ENCODE results near the gene MBTD1. TPM values are rescaled to one million over a fixed set of nuclear protein-coding genes. Genes with fewer than 3 reads are reported as not detected.

Gene MBTD1
- total RNA-seq, 2 donors from 2014 or later = 10.4 to 14.6 TPM

DNA sequence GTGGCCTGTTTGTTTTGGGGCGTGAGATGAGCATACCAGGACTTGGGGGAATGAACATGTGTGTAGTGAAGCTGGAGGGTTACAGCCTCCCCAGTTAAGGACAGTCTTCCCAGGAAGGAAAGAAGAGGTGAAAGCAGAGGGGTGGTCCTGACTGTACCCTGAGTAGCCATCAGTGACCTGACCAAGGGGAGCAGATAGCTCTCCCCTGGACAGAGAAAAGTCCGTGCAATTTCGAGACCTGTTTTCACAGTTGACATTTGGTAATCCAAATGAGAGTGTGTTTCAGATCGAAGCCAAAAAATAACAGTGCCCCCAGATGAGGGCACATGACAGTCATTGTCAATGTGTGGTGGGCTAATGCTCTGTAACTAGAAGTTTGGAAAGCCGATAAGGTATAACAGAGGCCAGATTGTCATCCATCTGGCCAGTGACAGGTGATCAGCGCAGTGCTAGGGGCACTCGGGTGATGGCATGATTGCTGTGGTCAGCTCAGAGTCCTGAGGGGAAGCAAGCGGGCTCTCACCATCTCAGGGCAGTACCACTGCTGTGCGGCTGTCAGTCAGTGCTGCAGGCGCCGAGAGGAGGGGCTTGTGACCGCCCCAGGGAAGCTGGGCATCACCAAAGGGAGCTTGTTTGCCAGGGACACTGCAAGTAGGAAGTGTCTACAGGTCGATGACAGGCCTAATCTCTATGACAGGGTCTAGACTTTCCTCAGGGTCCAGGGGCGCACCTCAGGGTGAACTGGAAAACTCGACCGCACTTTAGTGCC, 94.8 kb downstream of the MBTD1 start:
- peaks cover 25% of the 10 kb centered on the region for H3K36me3 Mint-ChIP-seq
- no peak for ATAC-seq
- peak overlapping the region; percentile 99 for H3K4me3 Mint-ChIP-seq
- peaks cover 18 to 30% of the 10 kb centered on the region in 2 donors for H3K4me1 Mint-ChIP-seq (ENCODE audit: low read depth in 2 of 2)
- H3K27ac Mint-ChIP-seq = peak overlapping the region; percentile 93 to 94
- DNase-seq (ENCODE audit: low spot score) = no peak
- H3K9me3 Mint-ChIP-seq = no peaks in the 10 kb centered on the region
- H3K27me3 Mint-ChIP-seq = no peaks in the 10 kb centered on the region

DNA sequence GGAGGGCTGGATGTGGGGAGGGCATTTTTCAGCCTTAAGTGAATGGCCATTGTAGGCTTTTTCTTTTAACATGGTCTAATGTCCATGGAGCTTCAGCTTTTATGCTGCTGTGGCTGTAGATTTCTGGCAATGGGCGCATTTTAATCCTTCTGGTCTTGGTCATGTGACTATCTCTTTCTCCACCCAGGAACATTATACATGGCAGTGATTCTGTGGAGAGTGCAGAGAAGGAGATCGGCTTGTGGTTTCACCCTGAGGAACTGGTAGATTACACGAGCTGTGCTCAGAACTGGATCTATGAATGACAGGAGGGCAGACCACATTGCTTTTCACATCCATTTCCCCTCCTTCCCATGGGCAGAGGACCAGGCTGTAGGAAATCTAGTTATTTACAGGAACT, 98.3 kb downstream of the MBTD1 start:
- H3K4me3 Mint-ChIP-seq = no peak overlapping the region
- ATAC-seq (no peak), DNase-seq (ENCODE audit: low spot score) (no peak)
- H3K27ac Mint-ChIP-seq = no peak overlapping the region
- no peaks in the 10 kb centered on the region for H3K27me3 Mint-ChIP-seq
- peaks cover 20% of the 10 kb centered on the region for H3K36me3 Mint-ChIP-seq
- no peaks in the 10 kb centered on the region for H3K9me3 Mint-ChIP-seq
- peaks cover 8 to 14% of the 10 kb centered on the region in 2 donors for H3K4me1 Mint-ChIP-seq (ENCODE audit: low read depth in 2 of 2)

DNA sequence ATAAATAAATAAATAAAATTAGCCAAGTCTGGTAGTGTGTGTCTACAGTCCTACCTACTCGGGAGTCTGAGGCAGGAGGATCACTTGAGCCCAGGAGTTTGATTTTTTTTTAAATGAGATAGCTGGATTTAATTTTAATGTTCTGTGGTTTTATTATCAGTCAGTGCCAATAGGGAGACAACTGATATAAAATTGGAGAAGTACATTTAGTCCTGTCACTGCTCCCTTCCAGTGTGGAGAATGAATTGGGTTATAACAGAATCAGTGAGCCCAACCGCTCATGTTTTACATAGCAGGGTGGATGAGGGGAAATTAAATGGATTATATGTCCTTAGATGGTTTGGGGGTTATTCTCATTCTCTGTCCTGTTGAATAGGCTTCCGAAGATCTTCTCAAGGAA, 100.2 kb downstream of the MBTD1 start:
- ATAC-seq (no peak), DNase-seq (ENCODE audit: low spot score) (no peak)
- Mint-ChIP-seq H3K4me1 (ENCODE audit: low read depth in 2 of 2) (no peaks in the 10 kb centered on the region), H3K36me3 (peaks cover 24% of the 10 kb centered on the region), H3K4me3 (no peak overlapping the region), H3K27ac (no peak overlapping the region), H3K27me3 (no peaks in the 10 kb centered on the region), H3K9me3 (no peaks in the 10 kb centered on the region)

DNA sequence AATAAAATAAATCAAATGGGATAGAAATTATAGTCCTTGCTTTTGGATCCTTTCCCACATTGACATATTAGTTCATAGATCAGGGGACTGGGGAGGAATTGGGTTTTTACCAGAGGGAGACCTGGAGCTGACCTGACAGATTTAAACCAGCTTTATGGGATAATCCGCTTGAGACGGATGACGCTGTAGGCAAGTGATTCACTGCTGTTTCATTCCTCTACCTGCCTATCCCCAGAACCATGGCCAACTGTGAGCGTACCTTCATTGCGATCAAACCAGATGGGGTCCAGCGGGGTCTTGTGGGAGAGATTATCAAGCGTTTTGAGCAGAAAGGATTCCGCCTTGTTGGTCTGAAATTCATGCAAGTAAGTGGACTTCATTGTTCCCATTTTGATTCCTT, 104.4 kb downstream of the MBTD1 start:
- Mint-ChIP-seq H3K9me3 (no peaks in the 10 kb centered on the region), H3K4me1 (ENCODE audit: low read depth in 2 of 2) (no peaks in the 10 kb centered on the region), H3K4me3 (no peak overlapping the region), H3K27me3 (no peaks in the 10 kb centered on the region), H3K27ac (no peak overlapping the region), H3K36me3 (peaks cover 11% of the 10 kb centered on the region)
- DNase-seq (ENCODE audit: low spot score) (no peak), ATAC-seq (no peak)

DNA sequence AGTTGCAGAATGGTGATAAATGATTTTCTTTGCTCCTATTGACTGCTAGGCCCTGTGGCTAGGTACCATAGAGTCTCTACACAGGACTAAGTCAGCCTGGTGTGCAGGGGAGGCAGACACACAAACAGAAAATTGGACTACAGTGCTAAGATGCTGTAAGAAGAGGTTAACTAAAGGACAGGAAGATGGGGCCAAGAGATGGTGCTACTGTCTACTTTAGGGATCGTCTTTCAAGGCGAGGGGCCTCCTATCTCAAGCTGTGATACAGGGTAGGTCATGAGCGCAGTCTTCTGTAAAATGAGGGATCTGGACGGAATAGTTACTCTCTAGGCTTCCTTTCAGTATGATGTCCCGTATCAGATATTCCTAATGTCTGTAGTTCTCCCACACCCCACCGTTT, 105.7 kb downstream of the MBTD1 start:
- ATAC-seq (no peak), DNase-seq (ENCODE audit: low spot score) (no peak)
- Mint-ChIP-seq H3K36me3 (peaks cover 11% of the 10 kb centered on the region), H3K9me3 (no peaks in the 10 kb centered on the region), H3K27ac (no peak overlapping the region), H3K27me3 (no peaks in the 10 kb centered on the region), H3K4me1 (ENCODE audit: low read depth in 2 of 2) (no peaks in the 10 kb centered on the region), H3K4me3 (no peak overlapping the region)

DNA sequence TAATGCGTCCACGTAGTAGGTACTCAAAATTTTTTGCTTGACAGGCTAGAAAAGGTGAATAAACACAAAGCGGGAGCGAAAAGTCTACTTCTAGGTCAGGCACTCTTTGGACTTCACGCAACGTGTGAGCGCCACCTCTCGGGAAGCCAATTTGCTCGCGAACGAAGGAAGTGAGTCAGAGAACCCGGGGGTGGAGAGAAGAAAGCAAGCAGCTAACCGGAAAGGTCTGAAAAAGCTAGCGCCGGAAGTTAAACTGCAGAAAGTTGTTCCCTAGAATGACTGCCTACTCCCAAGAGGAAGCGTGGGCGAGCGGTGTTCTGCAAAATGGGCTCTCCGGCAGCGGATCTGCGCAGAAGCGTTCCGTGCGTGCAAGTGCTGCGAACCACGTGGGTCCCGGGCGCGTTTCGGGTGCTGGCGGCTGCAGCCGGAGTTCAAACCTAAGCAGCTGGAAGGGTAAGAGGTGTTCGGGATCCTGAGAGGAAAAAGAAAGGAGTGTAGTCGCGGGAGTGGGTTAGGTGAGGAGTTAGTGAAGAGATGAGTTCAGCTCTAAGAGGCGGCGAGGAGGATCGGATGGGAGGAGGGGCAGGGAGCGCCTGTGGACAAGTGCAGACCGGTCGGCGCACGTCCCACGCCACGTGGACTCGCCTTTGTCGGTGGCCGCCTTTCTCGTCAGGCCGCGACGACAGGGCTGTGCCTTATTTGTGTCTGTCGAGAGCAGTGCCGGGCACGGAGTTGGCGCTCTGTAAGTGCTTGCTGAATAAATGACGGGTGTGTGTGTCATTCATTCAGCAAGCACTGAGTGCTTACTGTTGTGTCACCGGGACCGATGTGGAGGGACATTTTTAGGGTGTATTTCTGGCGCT, 106.4 kb downstream of the MBTD1 start, which contains the start of gene NME1:
Gene NME1, plus strand, starts transcription at position 350 of the 863 bp plus-strand sequence. CDS start 2,096 bp downstream, outside the sequence.
- H3K27ac Mint-ChIP-seq = no peak within 1 kb of the TSS
- H3K27me3 Mint-ChIP-seq = no peaks in the 10 kb centered on the region
- no peak within 1 kb of the TSS for H3K4me3 Mint-ChIP-seq
- H3K36me3 Mint-ChIP-seq = peaks cover 11% of the 10 kb centered on the region
- peak; percentile 97 for DNase-seq (ENCODE audit: low spot score)
- H3K9me3 Mint-ChIP-seq = no peaks in the 10 kb centered on the region
- no peaks in the 10 kb centered on the region for H3K4me1 Mint-ChIP-seq (ENCODE audit: low read depth in 2 of 2)
- peak; percentile 95 to 96 for ATAC-seq

DNA sequence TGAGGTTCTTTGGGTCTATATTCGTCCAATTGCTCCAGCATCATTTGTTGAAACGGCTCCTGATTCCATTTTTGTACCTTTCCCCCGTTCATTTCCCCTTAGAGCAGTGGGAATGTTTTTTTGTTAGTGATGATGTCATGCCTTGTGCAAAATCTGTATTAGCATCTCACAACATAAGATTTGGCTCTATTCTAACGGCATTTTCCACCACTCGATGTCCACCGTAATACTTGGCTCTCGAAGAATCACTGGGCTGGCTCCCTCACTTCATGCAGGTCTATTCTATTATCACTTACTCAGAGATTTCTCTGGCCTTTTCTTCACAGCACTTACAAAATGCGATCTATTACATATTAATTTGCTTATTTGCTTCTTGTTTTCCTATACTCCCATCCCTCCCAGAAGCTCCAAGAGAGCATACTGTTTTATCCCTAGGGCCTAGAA, 107.1 kb downstream of the MBTD1 start:
- H3K36me3 Mint-ChIP-seq = peaks cover 11% of the 10 kb centered on the region
- ATAC-seq (no peak), DNase-seq (ENCODE audit: low spot score) (no peak)
- H3K27ac Mint-ChIP-seq = no peak overlapping the region
- no peaks in the 10 kb centered on the region for H3K27me3 Mint-ChIP-seq
- no peaks in the 10 kb centered on the region for H3K9me3 Mint-ChIP-seq
- no peak overlapping the region for H3K4me3 Mint-ChIP-seq
- no peaks in the 10 kb centered on the region for H3K4me1 Mint-ChIP-seq (ENCODE audit: low read depth in 2 of 2)

DNA sequence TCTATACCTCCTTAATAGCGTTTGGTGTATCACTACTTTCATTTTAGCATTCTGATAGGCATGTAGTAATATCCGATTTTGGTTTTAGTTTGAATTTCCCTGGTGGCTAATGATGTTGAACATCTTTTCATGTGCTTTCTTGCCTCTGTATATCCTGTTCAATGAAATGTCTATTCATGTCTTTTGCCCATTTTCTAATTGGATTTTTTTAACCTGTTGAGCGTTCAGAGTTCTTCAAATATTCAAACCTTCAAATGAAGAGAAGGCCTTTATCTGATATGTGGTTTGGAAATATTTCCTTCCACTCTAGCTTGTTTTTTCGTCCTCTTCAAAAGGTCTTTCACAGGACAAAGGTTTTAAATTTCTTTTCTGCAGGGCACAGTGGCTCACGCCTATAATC, 108.9 kb downstream of the MBTD1 start:
- no peaks in the 10 kb centered on the region for H3K27me3 Mint-ChIP-seq
- H3K9me3 Mint-ChIP-seq = no peaks in the 10 kb centered on the region
- ATAC-seq (no peak), DNase-seq (ENCODE audit: low spot score) (no peak)
- no peak overlapping the region for H3K27ac Mint-ChIP-seq
- no peak overlapping the region for H3K4me3 Mint-ChIP-seq
- no peaks in the 10 kb centered on the region for H3K4me1 Mint-ChIP-seq (ENCODE audit: low read depth in 2 of 2)
- H3K36me3 Mint-ChIP-seq = peaks cover 4% of the 10 kb centered on the region

DNA sequence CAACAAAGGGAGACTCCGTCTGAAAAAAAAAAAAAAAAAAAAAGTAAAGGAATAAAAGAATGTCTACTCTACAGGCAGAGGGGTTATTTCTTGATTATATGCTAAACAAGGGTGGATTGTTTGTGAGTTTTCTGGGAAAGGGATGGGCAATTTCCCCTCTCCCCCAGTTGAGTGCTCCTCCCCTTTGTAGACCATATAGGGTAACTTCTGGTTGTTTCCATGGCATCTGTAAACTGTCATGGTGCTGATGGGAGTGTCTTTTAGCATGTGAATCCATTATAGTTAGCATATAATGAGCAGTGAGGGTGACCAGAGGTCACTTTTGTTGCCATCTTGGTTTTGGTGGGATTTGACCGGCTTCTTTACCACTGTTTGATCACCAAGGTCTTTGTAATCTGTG, 110.7 kb downstream of the MBTD1 start:
- ATAC-seq (no peak), DNase-seq (ENCODE audit: low spot score) (no peak)
- H3K27me3 Mint-ChIP-seq = no peaks in the 10 kb centered on the region
- no peak overlapping the region for H3K27ac Mint-ChIP-seq
- H3K4me1 Mint-ChIP-seq (ENCODE audit: low read depth in 2 of 2) = no peaks in the 10 kb centered on the region
- H3K9me3 Mint-ChIP-seq = no peaks in the 10 kb centered on the region
- H3K4me3 Mint-ChIP-seq = no peak overlapping the region
- no peaks in the 10 kb centered on the region for H3K36me3 Mint-ChIP-seq

DNA sequence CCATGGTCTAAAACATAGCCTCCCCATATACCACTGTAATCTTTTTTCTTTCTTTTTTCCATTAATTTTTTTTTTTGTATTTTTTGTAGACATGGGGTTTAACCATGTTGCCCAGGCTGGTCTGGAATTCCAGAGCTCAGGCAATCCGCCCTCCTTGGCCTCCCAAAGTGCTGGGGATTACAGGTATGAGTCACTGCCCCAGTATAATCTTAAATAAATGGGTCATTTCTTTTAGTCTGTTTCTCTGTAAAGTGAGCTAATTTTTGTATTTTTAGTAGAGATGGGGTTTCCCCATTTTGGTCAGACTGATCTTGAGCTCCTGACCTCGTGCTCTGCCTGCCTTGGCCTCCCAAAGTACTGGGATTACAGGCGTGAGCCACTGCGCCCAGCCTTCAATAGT, 112.2 kb downstream of the MBTD1 start:
- no peak for DNase-seq (ENCODE audit: low spot score)
- no peaks in the 10 kb centered on the region for H3K4me1 Mint-ChIP-seq (ENCODE audit: low read depth in 2 of 2)
- no peaks in the 10 kb centered on the region for H3K27me3 Mint-ChIP-seq
- H3K36me3 Mint-ChIP-seq = no peaks in the 10 kb centered on the region
- H3K27ac Mint-ChIP-seq = peak overlapping the region in 1 of 2 donors; percentile 62
- ATAC-seq = no peak
- H3K9me3 Mint-ChIP-seq = no peaks in the 10 kb centered on the region
- no peak overlapping the region for H3K4me3 Mint-ChIP-seq

DNA sequence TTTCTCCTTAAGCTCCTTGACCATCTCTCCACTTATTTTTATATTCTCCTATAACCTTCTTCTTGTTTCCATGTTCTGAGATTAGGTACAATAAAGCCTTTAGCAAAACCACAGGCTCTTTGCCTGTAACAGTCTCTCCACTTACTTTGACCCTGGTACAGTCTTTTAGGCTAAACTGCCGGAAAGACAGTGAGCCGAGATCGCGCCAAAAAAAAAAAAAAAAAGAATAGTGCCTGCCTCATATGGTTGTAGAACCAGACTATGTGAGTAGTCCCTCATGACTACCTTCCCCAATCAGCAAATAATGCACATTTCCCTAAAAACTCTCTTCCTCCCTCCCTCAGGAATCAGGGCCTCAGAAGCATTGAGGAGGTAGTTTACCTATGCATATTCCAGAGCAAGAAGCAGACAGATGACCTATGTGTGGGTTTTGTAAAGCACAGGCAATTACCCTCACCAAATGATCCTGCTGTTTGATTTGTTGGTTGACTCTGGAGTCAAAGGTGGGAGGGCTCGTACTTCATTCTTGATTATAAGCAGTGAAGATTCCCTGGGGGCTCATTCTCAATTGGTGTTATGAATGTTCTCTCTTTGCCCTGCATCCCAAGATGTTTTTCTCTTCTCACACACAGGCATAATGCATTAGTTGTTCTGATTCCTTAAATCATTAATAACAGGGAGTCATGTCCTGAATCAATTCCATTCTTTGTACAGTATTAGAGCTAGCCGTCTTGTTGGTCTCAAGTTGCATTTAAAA, 115.4 kb downstream of the MBTD1 start:
- no peaks in the 10 kb centered on the region for H3K36me3 Mint-ChIP-seq
- no peak for ATAC-seq
- no peak overlapping the region for H3K27ac Mint-ChIP-seq
- no peak overlapping the region for H3K4me3 Mint-ChIP-seq
- H3K27me3 Mint-ChIP-seq = no peaks in the 10 kb centered on the region
- H3K9me3 Mint-ChIP-seq = no peaks in the 10 kb centered on the region
- H3K4me1 Mint-ChIP-seq (ENCODE audit: low read depth in 2 of 2) = no peaks in the 10 kb centered on the region
- DNase-seq (ENCODE audit: low spot score) = no peak

DNA sequence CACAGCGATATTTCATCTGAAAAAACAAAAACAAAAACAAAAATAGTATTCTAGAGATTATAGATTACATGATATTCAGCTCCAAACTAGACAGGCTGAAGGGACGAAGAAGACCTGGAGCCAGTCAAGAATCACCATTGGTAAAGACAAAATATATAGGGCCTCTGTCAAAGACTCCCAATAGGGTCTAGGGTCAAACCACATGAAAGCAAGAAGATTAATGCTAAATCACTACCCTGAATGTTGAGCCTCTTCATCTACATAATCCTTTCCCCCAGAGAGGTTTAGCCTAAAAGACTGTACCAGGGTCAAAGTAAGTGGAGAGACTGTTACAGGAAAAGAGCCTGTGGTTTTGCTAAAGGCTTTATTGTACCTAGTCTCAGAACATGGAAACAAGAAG, 117.3 kb downstream of the MBTD1 start:
- Mint-ChIP-seq H3K4me1 (ENCODE audit: low read depth in 2 of 2) (no peaks in the 10 kb centered on the region), H3K27ac (no peak overlapping the region), H3K36me3 (no peaks in the 10 kb centered on the region), H3K4me3 (no peak overlapping the region), H3K9me3 (no peaks in the 10 kb centered on the region), H3K27me3 (no peaks in the 10 kb centered on the region)
- DNase-seq (ENCODE audit: low spot score) (no peak), ATAC-seq (no peak)

DNA sequence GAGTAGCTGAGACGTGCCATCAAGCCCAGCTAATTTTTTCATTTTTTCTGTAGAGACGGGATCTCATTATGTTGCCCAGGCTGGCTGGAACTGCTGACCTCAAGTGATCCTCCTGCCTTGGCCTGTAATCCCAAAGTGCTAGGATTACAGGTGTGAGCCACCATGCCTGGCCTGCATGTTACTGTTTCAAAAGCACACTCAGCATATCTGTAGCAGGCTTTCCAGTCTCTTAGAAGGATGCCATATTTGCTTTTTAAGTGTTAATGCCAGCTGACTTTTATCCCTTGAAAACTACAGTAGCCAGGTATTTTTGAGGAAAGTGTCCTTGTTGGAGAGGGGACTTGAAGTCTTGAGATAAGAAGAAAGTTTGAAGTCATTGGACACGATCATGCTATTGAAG, 123.9 kb downstream of the MBTD1 start:
- H3K9me3 Mint-ChIP-seq = no peaks in the 10 kb centered on the region
- ATAC-seq (no peak), DNase-seq (ENCODE audit: low spot score) (no peak)
- no peak overlapping the region for H3K4me3 Mint-ChIP-seq
- H3K4me1 Mint-ChIP-seq (ENCODE audit: low read depth in 2 of 2) = peaks cover 0 to 7% of the 10 kb centered on the region in 2 donors
- no peak overlapping the region for H3K27ac Mint-ChIP-seq
- no peaks in the 10 kb centered on the region for H3K27me3 Mint-ChIP-seq
- no peaks in the 10 kb centered on the region for H3K36me3 Mint-ChIP-seq

Data from natural killer cell treated with Interleukin-12 subunit alpha and Interleukin-12 subunit beta and Interleukin-15 and Interleukin-18, amount 100 ng/mL, for 72 hours (primary cell).